Naive thymus-derived CD8-positive, alpha-beta T cell (primary cell): ENCODE data around the gene CTU1. TPM values are rescaled to one million over a fixed set of nuclear protein-coding genes. Genes with fewer than 3 reads are reported as not detected.

Experiments
- ATAC-seq, 2 donors: fragments of 150-1000 bp; cut with Tn5 transposase in 1 of 2; sonication (Bioruptor Pico), chemical (Tn5 transposase) in 1 of 2; 1 replicate in 1 of 2; 2 replicates in 1 of 2; pipeline ENCODE4 v1.10.0; 2021; ENCODE audit warnings: mild to moderate bottlenecking in 2 of 2, moderate library complexity in 2 of 2
- POLR2A ChIA-PET: fragments of 350-600 bp; sonication (Branson Sonifier 250); formaldehyde crosslinking; loops from one replicate; lab custom pipeline; 2021; ENCODE audit warnings: antibody characterized with exemption; lab: Charles Lee
- DNase-seq, 10 donors: peaks; one replicate each; pipeline versions ENCODE4 v3.0.0 to v3.0.0-alpha.2; 2020 to 2022
- H3K27ac Mint-ChIP-seq, 10 donors: one replicate each; pipeline ENCODE4 v1.8.0; 2020 to 2022; ENCODE audit warnings: mild to moderate bottlenecking in 10 of 10, mixed read lengths in 10 of 10, moderate library complexity in 4 of 10, inconsistent platforms in 1 of 10
- H3K27me3 Mint-ChIP-seq, 5 donors: one replicate each; pipeline ENCODE4 v1.8.0; 2021 to 2022; ENCODE audit warnings: mixed read lengths in 5 of 5
- H3K36me3 Mint-ChIP-seq, 3 donors: one replicate each; pipeline ENCODE4 v1.8.0; 2020 to 2022; ENCODE audit warnings: mixed read lengths in 3 of 3, mild to moderate bottlenecking in 2 of 3, inconsistent platforms in 1 of 3
- H3K4me1 Mint-ChIP-seq, 4 donors: one replicate each; pipeline ENCODE4 v1.8.0; 2021 to 2022; ENCODE audit warnings: mixed read lengths in 4 of 4
- H3K4me3 Mint-ChIP-seq, 10 donors: one replicate each; pipeline ENCODE4 v1.8.0; 2020 to 2022; ENCODE audit warnings: mild to moderate bottlenecking in 10 of 10, mixed read lengths in 10 of 10, moderate library complexity in 6 of 10, inconsistent platforms in 1 of 10
- H3K9me3 Mint-ChIP-seq, 9 donors: one replicate each; pipeline ENCODE4 v1.8.0; 2020 to 2022; ENCODE audit warnings: mixed read lengths in 9 of 9, mild to moderate bottlenecking in 3 of 9, inconsistent platforms in 1 of 9, moderate library complexity in 1 of 9
- polyA plus RNA-seq, 3 donors: library from polyadenylated mRNA; unstranded; fragments of 300-500 nt; fragmentation: Illumina TruSeq; gene quantifications; one replicate each; pipeline ENCODE4 v1.2.3, GENCODE V29; 2021
- total RNA-seq, 8 experiments: library from RNA in 2 of 8; stranded (reverse) in 2 of 8; gene quantifications; one replicate each; pipeline ENCODE4 v1.2.3 and lab custom pipeline; 2021 to 2026

The CTU1 gene
- total and polyA plus RNA-seq, 5 experiments from 2014 or later: 2.4 to 10.3 (median 9.3) TPM

GRCh38 chr19:51090471-51090870 lies 17.7 kb downstream of the CTU1 start:
- H3K27ac Mint-ChIP-seq: peak overlapping the region in 2 of 10 donors; percentile 38 to 60

GRCh38 chr19:51089786-51090185 lies 18.4 kb downstream of the CTU1 start:
- no peak for DNase-seq
- Mint-ChIP-seq H3K27ac (peak overlapping the region in 2 of 10 donors; percentile 21 to 32), H3K27me3 (no peaks in the 10 kb centered on the region), H3K36me3 (peaks cover 0 to 16% (median 0%) of the 10 kb centered on the region in 3 donors), H3K4me3 (no peak overlapping the region), H3K4me1 (peaks cover 0 to 14% (median 8%) of the 10 kb centered on the region in 4 donors), H3K9me3 (no peaks in the 10 kb centered on the region)
- POLR2A ChIA-PET: no interaction called here
- ATAC-seq: no peak

More at GRCh38 chr19:51090471-51090870, 17.7 kb downstream of the CTU1 start:
- no peak for DNase-seq
- Mint-ChIP-seq H3K9me3 (no peaks in the 10 kb centered on the region), H3K27me3 (no peaks in the 10 kb centered on the region), H3K4me1 (peaks cover 0 to 14% (median 8%) of the 10 kb centered on the region in 4 donors), H3K36me3 (peaks cover 0 to 16% (median 0%) of the 10 kb centered on the region in 3 donors), H3K4me3 (no peak overlapping the region)
- no peak for ATAC-seq
- POLR2A ChIA-PET: no interaction called here

GRCh38 chr19:51086153-51086850 lies 21.9 kb downstream of the CTU1 start:
- DNase-seq: no peak
- POLR2A ChIA-PET: no interaction called here
- peaks cover 0 to 9% (median 4%) of the 10 kb centered on the region in 4 donors for H3K4me1 Mint-ChIP-seq
- H3K36me3 Mint-ChIP-seq: peaks cover 0 to 13% (median 0%) of the 10 kb centered on the region in 3 donors
- H3K27ac Mint-ChIP-seq: peak overlapping the region in 1 of 10 donors; percentile 6
- no peak for ATAC-seq
- peaks cover 5 to 20% (median 8%) of the 10 kb centered on the region in 5 donors for H3K27me3 Mint-ChIP-seq
- H3K4me3 Mint-ChIP-seq: no peak overlapping the region
- no peaks in the 10 kb centered on the region for H3K9me3 Mint-ChIP-seq

- Mint-ChIP-seq H3K27ac (no peak overlapping the region), H3K9me3 (no peaks in the 10 kb centered on the region), H3K36me3 (peaks cover 0 to 13% (median 0%) of the 10 kb centered on the region in 3 donors), H3K4me1 (peaks cover 0 to 9% (median 4%) of the 10 kb centered on the region in 4 donors), H3K4me3 (no peak overlapping the region), H3K27me3 (peaks cover 5 to 20% (median 8%) of the 10 kb centered on the region in 5 donors)
- ATAC-seq: no peak
- POLR2A ChIA-PET: no interaction called here
- DNase-seq: no peak
Measured at GRCh38 chr19:51084505-51084904, 23.7 kb downstream of the CTU1 start.

- Mint-ChIP-seq H3K9me3 (no peaks in the 10 kb centered on the region), H3K27ac (no peak overlapping the region), H3K4me3 (no peak overlapping the region), H3K27me3 (peaks cover 5 to 20% (median 8%) of the 10 kb centered on the region in 5 donors), H3K4me1 (peaks cover 0 to 9% (median 4%) of the 10 kb centered on the region in 4 donors), H3K36me3 (peaks cover 0 to 9% (median 0%) of the 10 kb centered on the region in 3 donors)
- ATAC-seq: no peak
- DNase-seq: no peak
- POLR2A ChIA-PET: no interaction called here
Measured at GRCh38 chr19:51083783-51084182, 24.4 kb downstream of the CTU1 start.

GRCh38 chr19:51083181-51083580 lies 25.0 kb downstream of the CTU1 start:
- Mint-ChIP-seq H3K36me3 (peaks cover 0 to 9% (median 0%) of the 10 kb centered on the region in 3 donors), H3K9me3 (no peaks in the 10 kb centered on the region), H3K27me3 (peaks cover 5 to 22% (median 8%) of the 10 kb centered on the region in 5 donors), H3K4me3 (no peak overlapping the region), H3K27ac (peak overlapping the region in 1 of 10 donors; percentile 19), H3K4me1 (peaks cover 0 to 9% (median 4%) of the 10 kb centered on the region in 4 donors)
- DNase-seq (no peak), ATAC-seq (no peak)
- POLR2A ChIA-PET: no interaction called here

GRCh38 chr19:51082611-51083010 lies 25.6 kb downstream of the CTU1 start, which contains the start of gene KLK14:
TSS of gene KLK14 (minus strand) at chr19:51082887. CDS start at chr19:51082614, 273 bp downstream.
- peaks cover 0 to 9% (median 4%) of the 10 kb centered on the region in 4 donors for H3K4me1 Mint-ChIP-seq
- no peaks in the 10 kb centered on the region for H3K9me3 Mint-ChIP-seq
- peak within 1 kb of the TSS in 2 of 10 donors; percentile 19 to 44 for H3K27ac Mint-ChIP-seq
- H3K36me3 Mint-ChIP-seq: peaks cover 0 to 9% (median 0%) of the 10 kb centered on the region in 3 donors
- ATAC-seq (no peak), DNase-seq (no peak)
- POLR2A ChIA-PET: no interaction called here
- no peak within 1 kb of the TSS for H3K4me3 Mint-ChIP-seq
- peaks cover 5 to 22% (median 8%) of the 10 kb centered on the region in 5 donors for H3K27me3 Mint-ChIP-seq

GRCh38 chr19:51081476-51081875 lies 26.7 kb downstream of the CTU1 start:
- Mint-ChIP-seq H3K27ac (no peak overlapping the region), H3K36me3 (peaks cover 0 to 5% (median 0%) of the 10 kb centered on the region in 3 donors), H3K27me3 (peaks cover 5 to 22% (median 8%) of the 10 kb centered on the region in 5 donors), H3K4me1 (peaks cover 0 to 7% (median 4%) of the 10 kb centered on the region in 4 donors), H3K9me3 (no peaks in the 10 kb centered on the region), H3K4me3 (no peak overlapping the region)
- DNase-seq (no peak), ATAC-seq (no peak)
- POLR2A ChIA-PET: no interaction called here

GRCh38 chr19:51079481-51080110 lies 28.6 kb downstream of the CTU1 start:
- POLR2A ChIA-PET: no interaction called here
- ATAC-seq: no peak
- no peaks in the 10 kb centered on the region for H3K9me3 Mint-ChIP-seq
- peaks cover 0 to 4% (median 0%) of the 10 kb centered on the region in 3 donors for H3K36me3 Mint-ChIP-seq
- peaks cover 0 to 7% (median 4%) of the 10 kb centered on the region in 4 donors for H3K4me1 Mint-ChIP-seq
- H3K27me3 Mint-ChIP-seq: peaks cover 5 to 23% (median 8%) of the 10 kb centered on the region in 5 donors
- no peak overlapping the region for H3K4me3 Mint-ChIP-seq
- H3K27ac Mint-ChIP-seq: no peak overlapping the region
- DNase-seq: no peak

- H3K36me3 Mint-ChIP-seq: peaks cover 0 to 7% (median 4%) of the 10 kb centered on the region in 3 donors
- H3K9me3 Mint-ChIP-seq: peaks cover 0 to 7% (median 3%) of the 10 kb centered on the region in 9 donors
- H3K27me3 Mint-ChIP-seq: peaks cover 5 to 24% (median 14%) of the 10 kb centered on the region in 5 donors
- peaks cover 0 to 7% (median 4%) of the 10 kb centered on the region in 4 donors for H3K4me1 Mint-ChIP-seq
- H3K4me3 Mint-ChIP-seq: no peak overlapping the region
- DNase-seq (no peak), ATAC-seq (no peak)
- H3K27ac Mint-ChIP-seq: no peak overlapping the region
- POLR2A ChIA-PET: no interaction called here
Measured at GRCh38 chr19:51078731-51079130, 29.5 kb downstream of the CTU1 start.

GRCh38 chr19:51078104-51078503 lies 30.1 kb downstream of the CTU1 start:
- DNase-seq (no peak), ATAC-seq (no peak)
- POLR2A ChIA-PET: no interaction called here
- Mint-ChIP-seq H3K4me3 (no peak overlapping the region), H3K27me3 (peaks cover 2 to 20% (median 10%) of the 10 kb centered on the region in 5 donors), H3K27ac (no peak overlapping the region), H3K36me3 (peaks cover 3 to 13% (median 4%) of the 10 kb centered on the region in 3 donors), H3K9me3 (peaks cover 0 to 13% (median 8%) of the 10 kb centered on the region in 9 donors), H3K4me1 (peaks cover 0 to 6% (median 2%) of the 10 kb centered on the region in 4 donors)

GRCh38 chr19:51076631-51077213 lies 31.5 kb downstream of the CTU1 start:
- POLR2A ChIA-PET: no interaction called here
- Mint-ChIP-seq H3K36me3 (peaks cover 3 to 16% (median 4%) of the 10 kb centered on the region in 3 donors), H3K27ac (no peak overlapping the region), H3K27me3 (peaks cover 3 to 16% (median 9%) of the 10 kb centered on the region in 5 donors), H3K9me3 (peaks cover 0 to 15% (median 8%) of the 10 kb centered on the region in 9 donors), H3K4me1 (no peaks in the 10 kb centered on the region), H3K4me3 (no peak overlapping the region)
- DNase-seq (no peak), ATAC-seq (no peak)
